Gastrocnemius medialis (tissue), 4 donors: ENCODE data around the gene TOMM6. TPM values are rescaled to one million over a fixed set of nuclear protein-coding genes. Genes with fewer than 3 reads are reported as not detected.

ENCODE experiments used
- ATAC-seq, 2 donors: fragments of 150-250 bp; one replicate each; pipeline ENCODE4 v1.9.1; 2016
- DNase-seq, 2 donors: peaks; one replicate each; pipeline ENCODE4 v3.0.0-alpha.2; 2019
- H3K27ac ChIP-seq, 4 donors: fragments of 200-600 bp; sonication (generic); 1 replicate in 1 of 4; 2 replicates in 3 of 4; pipeline ENCODE4 v1.5.1; 2016 to 2018; ENCODE audit warnings: mild to moderate bottlenecking in 2 of 4, moderate library complexity in 1 of 4
- H3K27me3 ChIP-seq, 3 donors: fragments of 200-600 bp; sonication (generic) in 2 of 3; 1 replicate in 1 of 3; 2 replicates in 2 of 3; pipeline versions ENCODE4 v1.5.1 to v1.6.0; 2016 to 2019; ENCODE audit warnings: mild to moderate bottlenecking in 1 of 3, moderate library complexity in 1 of 3
- H3K36me3 ChIP-seq, 2 donors: fragments of 200-600 bp; sonication (generic) in 1 of 2; one replicate each; pipeline ENCODE4 v1.5.1; 2017 to 2018
- H3K4me1 ChIP-seq, 2 donors: fragments of 200-600 bp; sonication (generic) in 1 of 2; one replicate each; pipeline ENCODE4 v1.5.1; 2016 to 2017; ENCODE audit warnings: mild to moderate bottlenecking in 2 of 2
- H3K4me3 ChIP-seq, 4 donors: fragments of 200-600 bp; sonication (generic) in 3 of 4; 1 replicate in 1 of 4; 2 replicates in 3 of 4; pipeline ENCODE4 v1.5.1; 2016 to 2019; ENCODE audit warnings: mild to moderate bottlenecking in 2 of 4
- H3K9me3 ChIP-seq, 3 donors: fragments of 200-600 bp; sonication (generic) in 2 of 3; 1 replicate in 1 of 3; 2 replicates in 2 of 3; pipeline ENCODE4 v1.5.1; 2016 to 2019
- CTCF ChIP-seq, 5 experiments: fragments of 450-650 bp in 3 of 5; fragments of 200-600 bp in 2 of 5; sonication (generic) in 2 of 5; IDR thresholded peaks in 4 of 5; conservative IDR thresholded peaks in 1 of 5; 1 replicate in 4 of 5; 2 replicates in 1 of 5; pipeline ENCODE4 v1.5.1; 2016 to 2019; ENCODE audit warnings: antibody characterized with exemption in 5 of 5, mild to moderate bottlenecking in 3 of 5, moderate library complexity in 3 of 5
- POLR2A ChIP-seq, 2 donors: fragments of 450-650 bp; IDR thresholded peaks; one replicate each; pipeline ENCODE4 v1.6.1; 2017; ENCODE audit warnings: antibody characterized with exemption in 2 of 2, mild to moderate bottlenecking in 2 of 2, moderate library complexity in 2 of 2
- in situ Hi-C, 4 donors: fragments of 200-750 bp; cut with MboI; loops; one replicate each; pipeline versions ENCODE4 v1.15.0 to v1.8.0; 2017; ENCODE audit warnings: low sequenced_read_pairs in 4 of 4
- intact Hi-C: fragments of 100-400 bp; cut with DNase I; formaldehyde crosslinking; loops from one replicate; pipeline ENCODE4 v1.15.1; 2023; ENCODE audit warnings: low total_unique reads
- total RNA-seq, 4 donors: library from RNA; depleted of rRNA; stranded (reverse); fragments of >200 nt; gene quantifications; one replicate each; pipeline versions ENCODE4 v1.1.0 to v1.2.3, GENCODE V29; 2016

Gene TOMM6
- total RNA-seq, 4 donors from 2014 or later, result 152 to 186 (median 166) TPM

GRCh38 chr6:41822021-41822420, 34.5 kb downstream of the TOMM6 start:
- intact Hi-C loops (no loop called here), in situ Hi-C loops (no loop called here)
- H3K27ac ChIP-seq, result no peak overlapping the region
- no peak overlapping the region for H3K4me3 ChIP-seq
- ATAC-seq, result no peak
- no peaks in the 10 kb centered on the region for H3K9me3 ChIP-seq
- H3K4me1 ChIP-seq, result no peaks in the 10 kb centered on the region
- TF ChIP-seq CTCF (IDR thresholded peaks at IDR 0.05 in 4 of 5, conservative IDR thresholded peaks at IDR 0.05 in 1 of 5) (no peak), POLR2A (IDR thresholded peaks at IDR 0.05) (no peak)
- H3K27me3 ChIP-seq, result no peaks in the 10 kb centered on the region
- H3K36me3 ChIP-seq, result no peaks in the 10 kb centered on the region
- DNase-seq, result no peak

GRCh38 chr6:41823178-41823577, 35.7 kb downstream of the TOMM6 start:
- no peak for ATAC-seq

GRCh38 chr6:41824571-41825569, 37.4 kb downstream of the TOMM6 start:
- DNase-seq (no peak), ATAC-seq (no peak)
- no peaks in the 10 kb centered on the region for H3K27me3 ChIP-seq
- H3K4me1 ChIP-seq, result no peaks in the 10 kb centered on the region
- intact Hi-C loops, result no loop called here
- H3K27ac ChIP-seq, result no peak overlapping the region
- TF ChIP-seq CTCF (IDR thresholded peaks at IDR 0.05 in 4 of 5, conservative IDR thresholded peaks at IDR 0.05 in 1 of 5) (no peak), POLR2A (IDR thresholded peaks at IDR 0.05) (no peak)
- in situ Hi-C loops, result no loop called here
- no peaks in the 10 kb centered on the region for H3K36me3 ChIP-seq
- no peak overlapping the region for H3K4me3 ChIP-seq
- H3K9me3 ChIP-seq, result no peaks in the 10 kb centered on the region

More at GRCh38 chr6:41823178-41823577, 35.7 kb downstream of the TOMM6 start:
- DNase-seq, result no peak
- H3K27me3 ChIP-seq, result no peaks in the 10 kb centered on the region
- in situ Hi-C loops, result no loop called here
- intact Hi-C loops, result no loop called here
- no peaks in the 10 kb centered on the region for H3K4me1 ChIP-seq
- no peaks in the 10 kb centered on the region for H3K36me3 ChIP-seq
- no peaks in the 10 kb centered on the region for H3K9me3 ChIP-seq
- no peak overlapping the region for H3K4me3 ChIP-seq
- no peak overlapping the region for H3K27ac ChIP-seq
- no peak for TF ChIP-seq POLR2A (IDR thresholded peaks at IDR 0.05)
- TF ChIP-seq CTCF (IDR thresholded peaks at IDR 0.05 in 4 of 5, conservative IDR thresholded peaks at IDR 0.05 in 1 of 5), result no peak

- Histone ChIP-seq H3K27ac (no peak overlapping the region), H3K9me3 (no peaks in the 10 kb centered on the region), H3K27me3 (no peaks in the 10 kb centered on the region), H3K4me1 (no peaks in the 10 kb centered on the region), H3K36me3 (no peaks in the 10 kb centered on the region), H3K4me3 (no peak overlapping the region)
- intact Hi-C loops, result no loop called here
- DNase-seq (no peak), ATAC-seq (no peak)
- in situ Hi-C loops, result no loop called here
- TF ChIP-seq POLR2A (IDR thresholded peaks at IDR 0.05), result no peak
- TF ChIP-seq CTCF (IDR thresholded peaks at IDR 0.05 in 4 of 5, conservative IDR thresholded peaks at IDR 0.05 in 1 of 5), result no peak
Measured at GRCh38 chr6:41826343-41827022, 39.0 kb downstream of the TOMM6 start.
